Measurements from ENCODE around the gene PRM3.

Gene PRM3

GRCh38 chr16:11272921-11273720 is at the start of gene PRM3:
Gene PRM3 (minus strand): TSS chr16:11273629. CDS start chr16:11273595, 34 bp downstream.
- no peak for DNase-seq (ENCODE audit: low spot score)

GRCh38 chr16:11322823-11323222 is 49.4 kb upstream of the PRM3 start:
- DNase-seq (ENCODE audit: low spot score): no peak

GRCh38 chr16:11321662-11322061 is 48.2 kb upstream of the PRM3 start:
- DNase-seq (ENCODE audit: low spot score): no peak

- DNase-seq (ENCODE audit: low spot score): no peak
Measured at GRCh38 chr16:11320170-11320569, 46.7 kb upstream of the PRM3 start.

GRCh38 chr16:11319529-11320146 is 46.2 kb upstream of the PRM3 start:
- no peak for DNase-seq (ENCODE audit: low spot score)

GRCh38 chr16:11318817-11319216 is 45.4 kb upstream of the PRM3 start:
- DNase-seq (ENCODE audit: low spot score): no peak

- no peak for DNase-seq (ENCODE audit: low spot score)
Measured at GRCh38 chr16:11316331-11317015, 43.0 kb upstream of the PRM3 start.

GRCh38 chr16:11315510-11315909 is 42.1 kb upstream of the PRM3 start:
- DNase-seq (ENCODE audit: low spot score): no peak

GRCh38 chr16:11314309-11314894 is 41.0 kb upstream of the PRM3 start:
- DNase-seq (ENCODE audit: low spot score): no peak

- no peak for DNase-seq (ENCODE audit: low spot score)
Measured at GRCh38 chr16:11313493-11314308, 40.3 kb upstream of the PRM3 start.

- no peak for DNase-seq (ENCODE audit: low spot score)
Measured at GRCh38 chr16:11312718-11313492, 39.5 kb upstream of the PRM3 start.

- DNase-seq (ENCODE audit: low spot score): no peak
Measured at GRCh38 chr16:11310997-11311561, 37.6 kb upstream of the PRM3 start.

- no peak for DNase-seq (ENCODE audit: low spot score)
Measured at GRCh38 chr16:11310634-11310977, 37.2 kb upstream of the PRM3 start.

- no peak for DNase-seq (ENCODE audit: low spot score)
Measured at GRCh38 chr16:11309895-11310633, 36.6 kb upstream of the PRM3 start.

GRCh38 chr16:11308493-11309283 is 35.3 kb upstream of the PRM3 start:
- no peak for DNase-seq (ENCODE audit: low spot score)

- DNase-seq (ENCODE audit: low spot score): no peak
Measured at GRCh38 chr16:11307639-11308492, 34.4 kb upstream of the PRM3 start.

- DNase-seq (ENCODE audit: low spot score): no peak
Measured at GRCh38 chr16:11306997-11307638, 33.7 kb upstream of the PRM3 start.

- no peak for DNase-seq (ENCODE audit: low spot score)
Measured at GRCh38 chr16:11306381-11306780, 33.0 kb upstream of the PRM3 start.

All from AG20443 (cell line).